HG03575 (cell line): ENCODE data around the gene PRKCZ.

Source experiments
- ATAC-seq: cut with Tn5 transposase; IDR thresholded peaks from one replicate; pipeline ENCODE4 v1.9.1; 2021; ENCODE audit not compliant: unreplicated experiment, insufficient number of reproducible peaks, low FRiP score; ENCODE audit errors: extremely low read depth

Gene PRKCZ

GRCh38 chr1:2204415-2205190 is 154.4 kb downstream of the PRKCZ start:
- ATAC-seq: no peak

- no peak for ATAC-seq
These were observed 155.2 kb downstream of the PRKCZ start for GRCh38 chr1:2205191-2205952.

- ATAC-seq: no peak
These were observed 156.7 kb downstream of the PRKCZ start for GRCh38 chr1:2206813-2207487.

DNA sequence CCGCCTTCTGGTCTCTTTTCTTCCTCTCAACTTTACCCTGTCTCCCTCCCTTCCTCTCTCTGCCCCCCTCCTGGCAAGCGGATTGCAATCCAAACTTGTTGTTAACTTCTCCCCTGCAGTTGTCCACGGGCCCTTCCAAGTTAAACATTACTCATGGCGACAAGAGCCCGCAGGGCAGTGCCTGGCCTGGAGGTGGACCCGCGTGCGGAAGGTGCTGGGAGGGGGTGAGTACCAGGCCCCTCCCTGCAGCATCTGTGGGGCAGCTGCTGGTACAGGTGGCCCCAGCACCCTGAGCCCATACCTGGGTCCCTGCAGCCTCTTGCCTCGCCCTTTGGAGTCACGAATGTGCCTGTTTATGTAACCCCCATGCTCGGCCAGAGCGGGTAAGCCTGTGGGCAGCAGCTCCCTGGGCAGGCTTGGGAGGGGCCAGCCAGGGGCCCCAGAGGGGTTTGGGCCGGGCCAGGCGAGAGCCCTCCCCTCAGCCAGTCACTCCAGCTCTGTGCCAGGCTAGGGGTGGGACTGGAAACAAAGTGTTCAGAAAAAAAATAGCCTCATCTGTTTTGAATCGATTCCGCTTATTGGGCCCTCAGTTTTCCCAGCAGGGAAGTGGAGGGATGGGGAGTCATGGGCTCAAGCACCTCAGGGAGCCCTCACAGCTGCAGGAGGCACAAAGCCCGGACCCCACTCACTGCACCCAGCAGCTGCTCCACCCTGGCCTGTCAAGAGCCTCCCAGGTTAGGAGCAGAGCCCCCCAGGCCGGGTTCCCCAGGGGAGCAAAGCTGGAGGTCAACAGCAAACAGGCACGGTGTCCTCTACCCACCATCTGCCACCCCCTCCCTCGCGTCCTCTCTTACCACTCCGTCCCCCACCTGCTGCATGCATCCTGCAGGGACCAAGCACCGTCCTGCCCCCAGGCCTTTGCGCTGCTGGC is 158.4 kb downstream of the PRKCZ start:
- ATAC-seq: no peak

- ATAC-seq: no peak
These were observed 159.3 kb downstream of the PRKCZ start for GRCh38 chr1:2209400-2210083.

DNA sequence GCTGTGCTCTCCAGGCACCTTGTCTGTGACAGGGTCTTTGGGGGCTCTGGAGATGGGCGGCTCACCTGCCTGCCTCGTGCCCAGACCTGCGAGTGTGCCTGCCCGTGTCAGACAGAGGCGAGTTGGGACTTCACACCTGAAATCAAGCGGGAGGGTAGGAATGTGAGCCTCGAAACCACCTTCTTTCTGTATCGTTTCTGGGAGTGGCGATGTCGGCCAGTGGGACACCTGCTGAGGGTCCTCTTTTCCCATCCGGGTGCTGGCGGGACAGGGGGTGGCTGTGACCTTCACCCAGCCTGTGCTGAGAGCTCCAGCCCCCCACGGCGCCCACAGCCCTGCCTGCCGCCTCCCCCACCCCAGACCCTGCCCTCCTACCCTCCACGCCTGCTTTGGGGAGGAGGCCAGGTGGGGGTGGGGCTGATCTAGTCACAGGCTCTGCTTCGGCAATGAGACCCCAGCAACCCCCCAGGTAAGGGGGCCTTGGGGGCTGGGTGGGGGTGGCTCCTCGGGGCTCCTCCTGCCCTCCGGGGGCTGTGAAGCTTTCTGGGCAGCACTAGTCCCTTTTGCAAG is 160.0 kb downstream of the PRKCZ start:
- ATAC-seq: no peak

DNA sequence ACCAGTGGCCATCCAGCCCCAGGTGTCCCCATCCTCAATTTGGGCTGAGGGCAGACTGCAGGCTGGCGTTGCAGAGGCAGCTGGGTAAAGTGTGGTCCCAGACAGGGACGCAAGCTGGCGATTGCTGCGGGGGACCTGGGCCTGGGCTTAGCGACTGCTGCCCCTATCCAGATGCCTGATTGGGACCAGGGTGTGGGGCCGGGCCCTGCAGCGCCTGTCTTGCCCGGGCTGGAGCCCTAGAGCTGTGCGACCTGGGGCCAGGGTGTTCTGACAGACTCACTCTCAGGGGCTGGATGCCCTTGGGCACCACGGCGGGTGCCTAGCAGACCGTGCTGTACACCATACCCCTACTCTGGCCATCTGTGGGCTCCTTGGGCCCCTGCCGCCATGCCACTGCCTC is 160.6 kb downstream of the PRKCZ start:
- ATAC-seq: no peak

GRCh38 chr1:2212274-2212531 is 162.0 kb downstream of the PRKCZ start:
- ATAC-seq: no peak

- ATAC-seq: no peak
These were observed 162.6 kb downstream of the PRKCZ start for GRCh38 chr1:2212532-2213491.

DNA sequence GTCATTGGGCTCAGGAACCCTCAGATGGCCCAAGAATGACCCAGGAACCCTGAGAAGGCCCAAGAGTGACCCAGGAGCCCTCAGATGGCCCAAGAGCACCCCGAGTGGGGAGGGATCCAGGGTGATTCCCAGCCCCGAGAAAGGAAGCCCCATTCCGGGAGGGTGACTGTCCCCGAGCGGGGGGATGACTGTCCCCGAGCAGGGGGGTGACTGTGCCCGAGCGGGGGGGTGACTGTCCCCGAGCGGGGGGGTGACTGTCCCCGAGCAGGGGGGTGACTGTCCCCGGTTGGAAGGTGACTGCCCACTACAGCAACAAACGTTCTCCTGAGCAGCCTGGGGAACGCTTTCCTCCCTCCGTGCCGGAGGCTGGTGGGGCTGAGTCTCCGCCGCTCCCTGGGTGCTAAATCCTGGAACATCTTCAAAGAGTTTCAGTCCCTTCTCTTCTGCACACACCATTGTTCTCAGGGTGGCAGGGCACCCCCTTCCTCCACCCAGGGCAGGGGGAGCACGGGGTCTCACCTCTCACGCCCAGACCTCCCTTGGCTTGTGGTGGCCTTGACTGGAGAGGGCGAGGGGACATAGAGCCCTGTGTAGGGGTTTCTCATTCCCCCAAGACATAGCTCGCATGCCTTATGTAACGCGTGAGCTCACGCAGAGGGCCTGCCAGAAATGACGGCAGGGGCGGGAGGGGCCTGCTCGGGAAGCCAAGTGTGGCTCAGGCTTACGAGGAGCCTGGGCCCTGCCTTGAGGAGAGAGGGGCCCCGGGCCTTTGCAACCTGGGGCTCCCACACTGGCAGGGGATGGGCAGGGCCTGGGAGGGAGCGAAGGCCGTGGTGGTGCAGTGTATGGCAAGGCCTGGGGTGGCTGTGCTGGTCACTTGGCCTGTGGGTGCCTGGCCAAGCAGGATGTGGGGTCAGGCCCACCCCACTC is 163.6 kb downstream of the PRKCZ start:
- ATAC-seq: no peak

GRCh38 chr1:2214541-2215241 is 164.5 kb downstream of the PRKCZ start:
- ATAC-seq: no peak

GRCh38 chr1:2215329-2215728 is 165.1 kb downstream of the PRKCZ start:
- ATAC-seq: no peak

- no peak for ATAC-seq
These were observed 165.9 kb downstream of the PRKCZ start for GRCh38 chr1:2215909-2216766.

DNA sequence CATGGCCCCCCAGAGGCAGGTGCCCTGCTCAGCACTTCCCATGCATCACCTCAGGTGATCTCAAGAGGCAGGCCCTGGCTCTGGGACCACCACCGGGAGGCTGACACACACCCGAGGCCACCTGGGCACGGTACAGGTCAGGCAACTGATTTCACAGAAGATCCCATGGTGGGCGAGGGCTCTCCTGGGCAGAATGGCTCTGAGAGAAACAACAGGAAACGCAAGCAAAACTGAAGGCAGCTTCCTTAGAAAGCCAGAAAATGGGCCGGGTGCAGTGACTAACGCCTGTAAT is 166.5 kb downstream of the PRKCZ start:
- no peak for ATAC-seq

- ATAC-seq: no peak
These were observed 171.1 kb downstream of the PRKCZ start for GRCh38 chr1:2221271-2221670.
